Activated CD4-positive, alpha-beta T cell treated with anti-CD3 and anti-CD28 coated beads, Interleukin-2, amount 50 U/mL, for 24 hours (primary cell): ENCODE measurements around the gene CCDC197.

Experiments
- DNase-seq, 2 donors: peaks; one replicate each; pipeline ENCODE4 v3.0.0-alpha.2; 2020; ENCODE audit warnings: low read depth in 1 of 2, low spot score in 1 of 2

Gene CCDC197

GRCh38 chr14:93977171-93977570, 19.9 kb upstream of the CCDC197 start:
- no peak for DNase-seq

GRCh38 chr14:93977790-93978581, 19.1 kb upstream of the CCDC197 start:
- DNase-seq: peak; percentile 56 to 86

GRCh38 chr14:93978735-93979134, 18.4 kb upstream of the CCDC197 start:
- DNase-seq: no peak

- DNase-seq: no peak
Measured at GRCh38 chr14:93980456-93981201, 16.5 kb upstream of the CCDC197 start.

- no peak for DNase-seq
Measured at GRCh38 chr14:93981316-93982229, 15.5 kb upstream of the CCDC197 start.

- DNase-seq: no peak
Measured at GRCh38 chr14:93982230-93983007, 14.7 kb upstream of the CCDC197 start.

GRCh38 chr14:93984070-93984469, 13.0 kb upstream of the CCDC197 start:
- no peak for DNase-seq

- DNase-seq: no peak
Measured at GRCh38 chr14:93984987-93985410, 12.1 kb upstream of the CCDC197 start.

- DNase-seq: no peak
Measured at GRCh38 chr14:93986955-93987354, 10.1 kb upstream of the CCDC197 start.

GRCh38 chr14:93987376-93987775, 9.7 kb upstream of the CCDC197 start:
- DNase-seq: no peak

GRCh38 chr14:93987815-93988476, 9.2 kb upstream of the CCDC197 start:
- no peak for DNase-seq

GRCh38 chr14:93989939-93990338, 7.2 kb upstream of the CCDC197 start:
- DNase-seq: no peak

GRCh38 chr14:93991212-93991611, 5.9 kb upstream of the CCDC197 start:
- no peak for DNase-seq

GRCh38 chr14:93991649-93992048, 5.5 kb upstream of the CCDC197 start:
- no peak for DNase-seq

- no peak for DNase-seq
Measured at GRCh38 chr14:93993382-93993781, 3.7 kb upstream of the CCDC197 start.

- peak in 1 of 2 donors; percentile 65 for DNase-seq
Measured at GRCh38 chr14:93994919-93995682, 2.0 kb upstream of the CCDC197 start.

- DNase-seq: no peak
Measured at GRCh38 chr14:93996130-93996695, 888 bp upstream of the CCDC197 start.

GRCh38 chr14:93997916-93998870, 1.1 kb downstream of the CCDC197 start:
- no peak for DNase-seq
